HTR-8/SVneo (cell line): ENCODE measurements around the gene EPN1.

ENCODE experiments used
- DNase-seq: peaks from one replicate; pipeline ENCODE4 v3.0.0; 2011; ENCODE audit warnings: low spot score, mixed read lengths; ENCODE audit not compliant: insufficient read length
- FAIRE-seq: peaks from 2 replicates; lab custom pipeline; 2011; peaks lifted over from hg19 to GRCh38; lab: Jason Lieb, UNC

Gene EPN1

GRCh38 chr19:55676383-55676782, 1.4 kb downstream of the EPN1 start:
- no peak for DNase-seq
- FAIRE-seq, result no peak

DNA sequence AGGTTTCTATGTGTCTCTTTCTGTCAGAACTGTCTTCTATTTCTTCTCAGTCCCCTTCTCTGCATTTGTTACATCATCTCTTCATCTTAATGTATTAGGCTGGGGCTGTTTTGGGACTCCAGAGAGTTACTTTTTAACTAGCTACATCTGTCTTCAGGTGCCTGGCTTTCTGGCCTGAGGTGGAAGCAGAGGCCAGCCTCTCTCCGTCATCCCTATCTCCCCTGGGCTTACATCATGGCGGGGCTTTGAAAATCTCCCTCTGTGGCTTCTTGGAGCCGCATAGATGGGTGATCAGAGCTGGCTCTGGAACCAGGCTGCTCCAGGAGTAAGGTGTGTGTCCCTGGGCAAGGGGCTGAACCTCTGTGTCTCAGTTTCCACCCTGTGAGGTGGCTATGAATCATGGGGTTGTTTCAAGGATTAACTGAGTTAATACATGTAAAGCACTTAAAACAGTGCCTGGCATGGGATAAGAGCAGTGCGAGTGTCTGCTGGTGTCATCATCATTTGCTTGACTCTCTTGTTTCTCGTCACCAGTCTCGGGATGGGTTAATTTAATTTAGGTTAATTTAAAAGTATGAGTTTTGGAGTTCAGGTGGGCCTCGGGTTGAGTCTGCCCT, 2.0 kb downstream of the EPN1 start:
- DNase-seq (no peak), FAIRE-seq (no peak)

DNA sequence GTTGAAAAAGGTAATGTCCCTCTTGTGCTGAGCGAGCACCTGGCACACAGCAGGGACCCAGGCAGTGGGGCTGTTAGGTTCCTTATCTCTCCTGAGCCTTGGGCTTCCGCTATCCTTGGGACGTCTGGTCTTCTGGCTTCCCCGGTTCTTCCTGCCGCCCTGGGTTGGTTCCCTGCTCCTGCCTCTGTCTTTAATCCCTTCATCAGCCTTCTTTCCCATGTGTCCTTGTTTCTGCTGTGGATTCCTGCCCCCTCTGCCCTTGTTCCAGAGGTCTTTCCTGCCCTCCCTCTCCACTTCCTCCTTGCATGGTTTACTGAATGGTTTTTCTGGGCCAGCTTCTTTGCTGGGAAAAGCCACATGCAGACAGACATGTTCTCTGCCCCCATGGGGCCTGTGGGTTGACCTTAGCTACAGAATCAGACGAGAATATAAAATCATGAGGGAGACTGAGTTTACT, 2.6 kb downstream of the EPN1 start:
- FAIRE-seq (no peak), DNase-seq (no peak)

- FAIRE-seq (no peak), DNase-seq (no peak)
Measured at GRCh38 chr19:55678121-55678671, 3.2 kb downstream of the EPN1 start.

DNA sequence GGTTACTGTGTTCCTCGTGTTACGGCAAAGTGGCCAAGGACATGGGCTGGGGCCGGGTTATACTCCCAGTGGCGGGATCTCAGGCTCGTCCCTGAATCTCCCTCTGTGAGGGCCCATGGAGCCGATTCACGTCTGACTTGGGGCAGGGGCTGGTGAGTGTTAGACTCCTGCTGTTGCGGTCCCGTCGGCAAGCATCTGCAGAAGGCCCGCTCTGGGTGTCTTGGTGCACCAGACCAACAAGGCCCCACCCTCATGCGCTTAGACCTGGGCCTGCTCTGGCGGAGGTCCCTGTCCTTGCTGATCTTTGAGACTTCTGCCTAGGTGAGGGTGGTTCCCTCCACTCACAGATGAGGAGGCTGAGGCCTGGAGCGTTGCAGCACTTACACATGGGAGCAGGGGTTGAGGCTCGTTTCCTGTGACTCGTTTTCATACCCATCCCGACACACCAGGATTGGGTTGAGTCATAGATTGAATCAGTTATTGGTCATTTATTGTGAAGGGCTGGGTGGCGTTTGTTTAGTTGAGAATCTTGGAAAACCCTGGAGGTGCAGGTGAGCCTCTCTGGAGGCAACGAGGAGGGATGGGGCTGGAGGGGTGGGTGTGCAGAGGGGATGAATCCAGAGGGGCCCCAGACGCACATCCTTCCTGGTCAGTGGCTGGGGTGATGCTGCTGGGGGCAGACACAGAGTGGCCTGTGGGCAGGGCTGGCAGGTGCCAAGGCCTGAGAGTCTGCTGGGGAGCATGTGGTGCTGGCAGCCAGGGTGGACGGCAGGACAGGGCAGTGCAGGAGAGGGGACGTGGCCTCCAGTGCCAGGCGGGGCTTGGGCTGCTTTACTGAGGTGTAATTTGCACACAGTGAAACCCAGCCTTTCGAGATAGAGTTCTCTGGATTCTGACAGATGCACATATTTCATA, 4.6 kb downstream of the EPN1 start:
- DNase-seq, result no peak
- no peak for FAIRE-seq

DNA sequence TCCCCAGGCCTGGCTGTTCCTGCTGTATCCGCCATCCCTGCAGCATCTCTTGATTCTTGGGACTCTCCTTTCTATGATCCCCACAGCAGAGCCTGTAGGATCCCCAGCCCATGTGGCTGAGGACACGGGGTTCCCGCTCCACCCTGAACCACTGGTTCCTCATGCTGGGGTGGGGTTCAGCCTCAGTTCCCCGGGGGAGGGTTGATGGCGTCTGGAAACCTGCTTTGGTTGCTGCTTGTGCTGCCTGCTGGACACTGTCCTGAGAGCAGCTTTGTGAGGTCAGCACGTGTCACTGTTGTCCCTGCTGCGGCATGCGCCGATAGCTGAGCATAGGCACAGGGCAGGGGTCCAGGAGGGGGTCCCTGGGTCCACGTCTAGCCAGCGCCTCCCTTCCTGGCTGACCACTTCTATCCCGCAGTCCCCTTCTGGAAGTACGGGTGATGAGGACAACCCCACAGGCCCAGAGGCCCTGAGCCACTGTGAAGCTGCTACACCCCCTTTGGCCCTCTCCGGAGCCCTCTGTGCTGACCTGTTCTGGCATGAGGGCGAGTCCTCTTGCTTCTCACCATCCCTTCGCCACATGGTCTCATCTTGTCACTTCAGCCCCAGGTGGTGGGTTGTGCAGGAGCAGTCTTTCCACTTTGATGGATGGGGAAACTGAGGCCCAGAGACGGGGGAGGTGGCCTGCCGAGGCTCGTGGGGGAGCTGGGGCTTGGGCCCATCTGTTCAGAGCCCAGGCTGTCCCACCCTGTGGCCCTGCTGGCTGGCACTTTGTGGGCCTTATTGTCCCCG, 5.5 kb downstream of the EPN1 start:
- DNase-seq, result no peak

GRCh38 chr19:55681131-55682092, 6.4 kb downstream of the EPN1 start:
- DNase-seq, result no peak
- no peak for FAIRE-seq

More for the DNA sequence above, 5.5 kb downstream of the EPN1 start:
- FAIRE-seq, result no peak

DNA sequence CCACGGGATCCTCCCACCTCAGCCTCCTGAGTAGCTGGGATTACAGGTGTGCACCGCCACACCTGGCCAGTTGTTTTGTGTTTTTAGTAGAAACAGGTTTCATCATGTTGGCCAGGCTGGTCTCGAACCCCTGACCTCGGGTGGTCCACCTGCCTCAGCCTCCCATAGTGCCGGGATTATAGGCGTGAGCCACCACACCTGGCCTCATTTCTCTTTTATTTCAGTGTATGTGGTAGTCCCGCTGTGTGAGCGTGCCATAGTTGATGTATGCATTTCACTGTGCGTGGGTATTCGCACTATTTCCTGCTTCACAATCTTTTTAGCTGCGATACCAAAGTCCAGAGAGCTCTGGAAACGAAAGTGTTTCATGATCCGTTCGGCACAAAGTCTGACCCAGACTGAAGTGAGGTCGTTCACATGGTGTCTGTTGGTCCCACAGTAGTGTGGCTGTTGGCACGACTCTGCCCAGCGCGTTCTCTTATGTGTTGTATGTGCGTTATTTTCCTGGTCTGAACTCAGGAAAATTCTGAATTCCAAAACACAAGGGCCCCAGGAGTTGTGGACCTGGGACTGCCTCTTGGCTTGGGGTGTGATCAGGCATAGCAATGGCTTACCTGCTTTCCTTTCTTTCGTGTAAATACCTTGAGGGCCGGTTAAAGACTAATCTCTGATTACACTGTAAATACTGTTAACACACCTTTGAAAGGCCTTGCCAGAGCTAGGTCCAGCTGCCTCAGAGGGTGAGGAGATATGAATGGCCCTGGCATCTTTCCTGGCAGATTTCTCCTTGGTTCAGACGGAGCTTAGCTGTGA, 8.6 kb downstream of the EPN1 start:
- DNase-seq (no peak), FAIRE-seq (no peak)

GRCh38 chr19:55684946-55685681, 10.1 kb downstream of the EPN1 start:
- DNase-seq (no peak), FAIRE-seq (no peak)

DNA sequence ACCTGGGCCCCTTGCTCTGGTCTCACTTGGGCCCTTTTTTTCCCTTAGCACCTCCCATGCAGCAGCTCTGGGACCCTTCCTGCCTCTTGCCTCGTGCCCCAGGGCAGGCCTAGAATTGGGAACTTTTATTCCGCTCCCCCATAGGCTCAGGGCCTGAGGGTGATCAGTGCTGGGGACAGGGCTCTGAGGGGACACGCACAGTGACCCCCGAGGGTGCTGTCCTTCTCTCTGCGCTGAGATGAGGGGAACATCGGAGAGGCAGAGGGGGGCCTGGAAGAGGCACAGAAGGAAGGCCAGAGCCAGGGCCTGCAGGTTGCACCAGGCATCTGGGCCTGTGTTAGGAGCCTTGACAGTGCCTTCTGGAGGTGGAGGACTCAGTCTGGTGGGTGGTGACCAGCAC, 10.8 kb downstream of the EPN1 start:
- DNase-seq (no peak), FAIRE-seq (no peak)

DNA sequence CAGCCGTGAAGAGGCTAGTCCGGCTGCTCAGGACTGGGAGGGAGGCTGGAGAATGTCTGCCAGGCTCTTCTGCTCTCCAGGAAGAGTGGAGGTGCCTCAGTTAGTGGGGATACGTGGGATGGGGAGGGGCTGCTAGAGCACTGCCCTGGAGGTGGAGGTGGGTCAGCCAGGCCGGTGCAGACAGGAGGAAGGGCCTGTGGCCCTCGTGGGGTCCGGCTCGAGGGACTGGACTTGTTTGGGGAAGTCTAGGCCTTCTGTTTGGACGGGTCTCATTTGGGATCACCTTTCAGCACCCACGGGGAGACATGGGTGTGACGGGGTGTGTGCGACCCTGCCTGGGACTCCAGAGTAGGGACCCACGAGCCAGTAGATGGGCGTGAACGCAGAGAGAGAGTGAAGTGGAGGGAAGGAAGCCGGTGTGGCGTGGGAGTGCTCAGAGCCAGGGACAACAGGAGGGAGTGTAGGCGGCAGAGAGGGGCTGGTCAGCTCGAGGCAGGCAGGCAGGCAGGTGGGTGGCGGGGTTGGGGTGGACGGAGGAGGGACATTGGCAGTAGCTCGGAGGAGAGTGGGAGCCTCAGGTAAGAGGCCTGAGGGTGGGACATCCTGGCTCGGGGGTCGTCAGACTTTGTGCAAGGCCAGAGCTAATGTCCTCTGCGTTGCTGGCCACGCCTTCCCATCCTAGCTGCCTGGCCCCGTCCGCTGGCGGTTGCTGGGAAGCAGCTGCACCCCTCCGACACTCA, 11.5 kb downstream of the EPN1 start:
- FAIRE-seq (no peak), DNase-seq (no peak)

- DNase-seq (no peak), FAIRE-seq (no peak)
Measured at GRCh38 chr19:55687281-55688201, 12.5 kb downstream of the EPN1 start.

GRCh38 chr19:55688422-55689218, 13.6 kb downstream of the EPN1 start:
- FAIRE-seq (no peak), DNase-seq (no peak)

- FAIRE-seq (no peak), DNase-seq (no peak)
Measured at GRCh38 chr19:55689411-55690108, 14.5 kb downstream of the EPN1 start.
